Neural cell (in vitro differentiated cells): ENCODE data around the gene HOXD3. TPM values are rescaled to one million over a fixed set of nuclear protein-coding genes. Genes with fewer than 3 reads are reported as not detected.

Experiments
- H2AFZ ChIP-seq: fragments of 200-600, 300-800 bp; sonication (generic), shearing (Covaris generic); 2 replicates; pipeline ENCODE4 v1.6.0; 2014; ENCODE audit warnings: low read depth, mild to moderate bottlenecking, antibody characterized with exemption, low read length, moderate library complexity
- H3F3A ChIP-seq: fragments of 200-600 bp; shearing (Covaris generic); 2 replicates; pipeline ENCODE4 v1.6.1; 2016; ENCODE audit warnings: mild to moderate bottlenecking, moderate library complexity, mixed read lengths, antibody characterized with exemption, low read length; ENCODE audit not compliant: insufficient read depth, poor library complexity, severe bottlenecking
- H3K27ac ChIP-seq: fragments of 200-600, 300-800 bp; sonication (generic), shearing (Covaris generic); 2 replicates; pipeline ENCODE4 v1.5.1; 2014; ENCODE audit warnings: mild to moderate bottlenecking, low read length, moderate library complexity
- H3K27me3 ChIP-seq: fragments of 300-800, 200-600 bp; sonication (generic), shearing (Covaris generic); 2 replicates; pipeline ENCODE4 v1.6.0; 2014; ENCODE audit warnings: mild to moderate bottlenecking, low read depth, low read length, moderate library complexity; ENCODE audit not compliant: insufficient read depth
- H3K36me3 ChIP-seq: fragments of 300-800, 200-600 bp; sonication (generic), shearing (Covaris generic); 2 replicates; pipeline ENCODE4 v1.5.1; 2014; ENCODE audit warnings: mild to moderate bottlenecking, antibody characterized with exemption, low read length, moderate library complexity; ENCODE audit not compliant: insufficient read depth
- H3K4me2 ChIP-seq: fragments of 300-800, 200-600 bp; sonication (generic), shearing (Covaris generic); 2 replicates; pipeline ENCODE4 v1.6.0; 2014; ENCODE audit warnings: mild to moderate bottlenecking, low read length
- H3K4me3 ChIP-seq: fragments of 300-800, 200-600 bp; sonication (generic), shearing (Covaris generic); 2 replicates; pipeline ENCODE4 v1.5.1; 2014; ENCODE audit warnings: mild to moderate bottlenecking, low read length, moderate library complexity
- H3K79me2 ChIP-seq: fragments of 200-600 bp; shearing (Covaris generic); replicated peaks from 2 replicates; pipeline ENCODE4 v1.6.0; 2014; ENCODE audit warnings: mild to moderate bottlenecking, low read length, moderate library complexity; ENCODE audit not compliant: insufficient read depth
- H3K9ac ChIP-seq: fragments of 300-800, 200-600 bp; sonication (generic), shearing (Covaris generic); 2 replicates; pipeline ENCODE4 v1.6.1; 2016; ENCODE audit warnings: mild to moderate bottlenecking, low read length, mixed read lengths
- H3K9me2 ChIP-seq: fragments of 200-600 bp; shearing (Covaris generic); 2 replicates; pipeline ENCODE4 v1.6.1; 2016; ENCODE audit warnings: mild to moderate bottlenecking, low read length, mixed read lengths; ENCODE audit not compliant: insufficient read depth
- H3K9me3 ChIP-seq: fragments of 200-600, 300-800 bp; sonication (generic), shearing (Covaris generic); 2 replicates; pipeline ENCODE4 v1.6.1; 2016; ENCODE audit warnings: mild to moderate bottlenecking, mixed run types, low read length, moderate library complexity, mixed read lengths
- H4K20me1 ChIP-seq: fragments of 200-600 bp; shearing (Covaris generic); 2 replicates; pipeline ENCODE4 v1.6.1; 2016; ENCODE audit warnings: mild to moderate bottlenecking, mixed run types; ENCODE audit not compliant: insufficient read depth
- EP300 ChIP-seq: fragments of 450-650 bp; conservative IDR thresholded peaks from 2 replicates; pipeline ENCODE4 v1.6.1; 2014; ENCODE audit warnings: antibody characterized with exemption, mild to moderate bottlenecking, moderate library complexity; ENCODE audit not compliant: poor library complexity, severe bottlenecking
- EZH2 ChIP-seq: fragments of 200-600, 300-800 bp; shearing (Covaris generic), sonication (generic); IDR thresholded peaks from 2 replicates; pipeline ENCODE4 v1.6.1; 2014; ENCODE audit warnings: antibody characterized with exemption, low read length, borderline replicate concordance, mild to moderate bottlenecking; ENCODE audit not compliant: insufficient read depth, poor library complexity, severe bottlenecking
- MXI1 ChIP-seq: fragments of 450-650 bp; conservative IDR thresholded peaks from 2 replicates; pipeline ENCODE4 v1.6.1; 2014; ENCODE audit warnings: antibody characterized with exemption, mild to moderate bottlenecking; ENCODE audit not compliant: poor library complexity, severe bottlenecking
- POLR2AphosphoS5 ChIP-seq: IDR thresholded peaks from 2 replicates; pipeline ENCODE4 v1.6.1; 2012
- RAD21 ChIP-seq: fragments of 450-650 bp; conservative IDR thresholded peaks from 2 replicates; pipeline ENCODE4 v1.6.1; 2014; ENCODE audit warnings: antibody characterized with exemption, mild to moderate bottlenecking, moderate library complexity
- REST ChIP-seq: IDR thresholded peaks from 2 replicates; pipeline ENCODE4 v1.6.1; 2012; ENCODE audit warnings: borderline replicate concordance
- SMC3 ChIP-seq: fragments of 450-650 bp; conservative IDR thresholded peaks from 2 replicates; pipeline ENCODE4 v1.6.1; 2014; ENCODE audit warnings: antibody characterized with exemption, mild to moderate bottlenecking, moderate library complexity; ENCODE audit not compliant: poor library complexity
- TAF1 ChIP-seq: IDR thresholded peaks from 2 replicates; pipeline ENCODE4 v1.6.1; 2012; ENCODE audit warnings: low read depth
- polyA minus RNA-seq: library from RNA; depleted of rRNA, polyadenylated mRNA; stranded (reverse); fragments of >200 nt; gene quantifications from 2 replicates; pipeline ENCODE4 v1.2.3, GENCODE V29; 2014
- polyA plus RNA-seq: library from polyadenylated mRNA; depleted of rRNA; stranded (reverse); fragments of >200 nt; gene quantifications from 2 replicates; pipeline ENCODE4 v1.2.3, GENCODE V29; 2014
- TF ChIP-seq, protein P1 (sequence below): fragments of 450-650 bp; IDR thresholded peaks from 2 replicates; pipeline ENCODE4 v1.5.1; 2014; ENCODE audit warnings: antibody characterized with exemption, mild to moderate bottlenecking, moderate library complexity; ENCODE audit not compliant: poor library complexity, severe bottlenecking

The HOXD3 gene
- polyA plus RNA-seq (not detected in 2 replicates), polyA minus RNA-seq (not detected in 2 replicates)

DNA sequence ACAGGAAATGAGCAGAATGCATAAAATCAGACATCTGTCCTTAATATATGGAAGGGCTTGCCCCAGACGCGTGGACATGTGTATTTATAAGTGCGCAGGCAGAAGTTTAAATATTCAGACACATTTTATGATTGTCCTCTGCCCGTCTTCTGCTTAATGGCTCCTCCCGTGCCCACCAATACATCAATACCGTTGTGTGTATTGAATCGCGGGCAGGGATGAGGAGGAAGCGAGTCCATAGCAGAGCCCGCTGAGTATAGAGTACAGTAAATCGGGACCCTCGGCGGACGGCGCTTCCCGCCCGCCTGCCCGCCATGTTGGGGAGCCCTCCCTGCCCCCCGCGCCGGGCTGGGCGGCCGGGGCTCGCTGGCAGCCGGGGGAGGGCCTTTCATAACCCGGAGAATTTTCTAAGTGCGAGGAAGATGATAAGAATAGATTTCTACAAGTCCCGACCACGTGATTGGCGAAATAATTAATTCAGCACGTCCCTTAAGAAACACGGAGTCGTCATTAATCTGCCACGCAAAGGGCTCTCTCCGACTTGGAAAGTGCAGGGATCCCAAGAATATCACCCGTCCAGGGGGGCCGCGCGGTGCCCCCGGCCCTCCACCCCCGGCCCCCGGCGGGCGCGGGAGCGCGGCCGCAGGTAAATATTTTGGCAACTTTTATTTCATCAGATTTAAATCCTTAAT is at the start of gene HOXD3:
Gene HOXD3 (plus strand): TSS at position 501 of the 692 bp plus-strand sequence. CDS start 11,808 bp downstream, outside the sequence.
- H3K9ac ChIP-seq, result no peak within 1 kb of the TSS
- no peak within 1 kb of the TSS for H2AFZ ChIP-seq

DNA sequence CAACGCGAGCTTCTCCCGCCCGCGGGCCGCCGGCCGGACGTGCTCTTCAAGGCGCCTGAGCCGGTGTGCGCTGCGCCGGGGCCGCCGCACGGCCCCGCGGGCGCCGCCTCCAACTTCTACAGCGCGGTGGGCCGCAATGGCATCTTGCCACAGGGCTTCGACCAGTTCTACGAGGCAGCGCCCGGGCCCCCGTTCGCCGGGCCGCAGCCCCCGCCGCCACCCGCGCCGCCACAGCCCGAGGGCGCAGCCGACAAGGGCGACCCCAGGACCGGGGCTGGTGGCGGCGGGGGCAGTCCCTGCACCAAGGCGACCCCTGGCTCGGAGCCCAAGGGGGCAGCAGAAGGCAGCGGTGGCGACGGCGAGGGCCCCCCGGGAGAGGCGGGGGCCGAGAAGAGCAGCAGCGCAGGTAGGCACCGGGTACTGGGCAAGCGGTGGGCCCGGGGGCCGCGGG is 49.4 kb upstream of the HOXD3 start:
- no peak overlapping the region for H3K4me3 ChIP-seq
- no peak for TF ChIP-seq SMC3
- TF ChIP-seq REST, result no peak
- TF ChIP-seq EP300, result no peak
- TF ChIP-seq EZH2, result no peak
- TF ChIP-seq, protein P1, sequence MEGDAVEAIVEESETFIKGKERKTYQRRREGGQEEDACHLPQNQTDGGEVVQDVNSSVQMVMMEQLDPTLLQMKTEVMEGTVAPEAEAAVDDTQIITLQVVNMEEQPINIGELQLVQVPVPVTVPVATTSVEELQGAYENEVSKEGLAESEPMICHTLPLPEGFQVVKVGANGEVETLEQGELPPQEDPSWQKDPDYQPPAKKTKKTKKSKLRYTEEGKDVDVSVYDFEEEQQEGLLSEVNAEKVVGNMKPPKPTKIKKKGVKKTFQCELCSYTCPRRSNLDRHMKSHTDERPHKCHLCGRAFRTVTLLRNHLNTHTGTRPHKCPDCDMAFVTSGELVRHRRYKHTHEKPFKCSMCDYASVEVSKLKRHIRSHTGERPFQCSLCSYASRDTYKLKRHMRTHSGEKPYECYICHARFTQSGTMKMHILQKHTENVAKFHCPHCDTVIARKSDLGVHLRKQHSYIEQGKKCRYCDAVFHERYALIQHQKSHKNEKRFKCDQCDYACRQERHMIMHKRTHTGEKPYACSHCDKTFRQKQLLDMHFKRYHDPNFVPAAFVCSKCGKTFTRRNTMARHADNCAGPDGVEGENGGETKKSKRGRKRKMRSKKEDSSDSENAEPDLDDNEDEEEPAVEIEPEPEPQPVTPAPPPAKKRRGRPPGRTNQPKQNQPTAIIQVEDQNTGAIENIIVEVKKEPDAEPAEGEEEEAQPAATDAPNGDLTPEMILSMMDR, result no peak
- no peak for TF ChIP-seq POLR2AphosphoS5

More for the DNA sequence above, at the start of gene HOXD3:
- Histone ChIP-seq H3K9me3 (peaks cover 18% of the 10 kb centered on the region), H3K79me2 (no peaks in the 10 kb centered on the region), H3K27me3 (peaks cover 100% of the 10 kb centered on the region), H3K4me2 (no peak within 1 kb of the TSS), H3K4me3 (no peak within 1 kb of the TSS), H3K27ac (no peak within 1 kb of the TSS), H3K9me2 (no peaks in the 10 kb centered on the region), H4K20me1 (no peaks in the 10 kb centered on the region), H3F3A (no peaks in the 10 kb centered on the region), H3K36me3 (no peaks in the 10 kb centered on the region)
- TF ChIP-seq TAF1 (no peak), EZH2 (no peak), RAD21 (no peak), REST (no peak), EP300 (no peak), POLR2AphosphoS5 (no peak), MXI1 (no peak), SMC3 (no peak)
- TF ChIP-seq, protein P1, result no peak

More for the DNA sequence above, 49.4 kb upstream of the HOXD3 start:
- no peaks in the 10 kb centered on the region for H3K79me2 ChIP-seq
- H3K36me3 ChIP-seq, result no peaks in the 10 kb centered on the region
- no peaks in the 10 kb centered on the region for H4K20me1 ChIP-seq
- no peak overlapping the region for H3K27ac ChIP-seq
- no peaks in the 10 kb centered on the region for H3F3A ChIP-seq
- no peak overlapping the region for H3K4me2 ChIP-seq
- H3K9ac ChIP-seq, result no peak overlapping the region
- no peaks in the 10 kb centered on the region for H3K9me2 ChIP-seq
- peaks cover 3% of the 10 kb centered on the region for H3K9me3 ChIP-seq
- no peak overlapping the region for H2AFZ ChIP-seq
- H3K27me3 ChIP-seq, result peaks cover 96% of the 10 kb centered on the region
